Kidney epithelial cell (primary cell): Measurements from ENCODE around the gene MYOM1. TPM values are rescaled to one million over a fixed set of nuclear protein-coding genes. Genes with fewer than 3 reads are reported as not detected.

Source experiments
- DNase-seq: peaks from one replicate; pipeline ENCODE4 v3.0.0-alpha.2; 2010; ENCODE audit warnings: low read depth
- H3K27me3 ChIP-seq: 2 replicates; pipeline ENCODE4 v1.6.0; 2011; ENCODE audit warnings: low read length; ENCODE audit not compliant: control insufficient read depth, insufficient read depth
- H3K36me3 ChIP-seq: 2 replicates; pipeline ENCODE4 v1.5.1; 2011; ENCODE audit warnings: low read length; ENCODE audit not compliant: control insufficient read depth, insufficient read depth
- H3K4me3 ChIP-seq: 2 replicates; pipeline ENCODE4 v1.5.1; 2011; ENCODE audit warnings: low read depth, mild to moderate bottlenecking, control low read depth, low read length
- total RNA-seq: library from RNA; depleted of rRNA; stranded (reverse); fragments of >200 nt; gene quantifications from 2 replicates; pipeline ENCODE4 v1.2.3, GENCODE V29; 2015
- TF ChIP-seq, protein P1 (sequence below): IDR thresholded peaks from 2 replicates; pipeline ENCODE4 v1.5.1; 2011; ENCODE audit warnings: mild to moderate bottlenecking, moderate library complexity, low read length, control low read depth, inconsistent platforms; ENCODE audit not compliant: insufficient read depth, poor library complexity, severe bottlenecking

Gene MYOM1
- total RNA-seq, 1 donor from 2014 or later: 0.04 TPM

DNA sequence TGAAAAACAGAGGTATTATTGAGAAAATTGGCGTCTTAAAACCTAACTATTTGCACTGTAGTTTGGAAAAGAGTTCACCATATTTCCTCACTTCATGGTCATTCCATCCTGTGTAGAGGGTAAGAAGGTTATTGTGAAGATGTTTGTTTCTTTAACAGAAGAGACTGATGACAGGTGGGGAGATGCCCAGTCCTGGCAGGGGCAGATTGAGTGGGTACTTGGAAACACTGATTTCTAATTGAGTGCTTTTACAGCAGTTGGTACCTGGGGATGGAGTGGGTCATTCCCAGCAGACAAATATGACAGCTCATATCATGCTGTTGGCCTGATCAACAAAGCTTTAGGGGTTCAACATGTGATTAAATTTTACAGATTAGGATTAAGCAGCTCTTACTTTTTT lies 67.5 kb downstream of the MYOM1 start:
- no peak for DNase-seq

DNA sequence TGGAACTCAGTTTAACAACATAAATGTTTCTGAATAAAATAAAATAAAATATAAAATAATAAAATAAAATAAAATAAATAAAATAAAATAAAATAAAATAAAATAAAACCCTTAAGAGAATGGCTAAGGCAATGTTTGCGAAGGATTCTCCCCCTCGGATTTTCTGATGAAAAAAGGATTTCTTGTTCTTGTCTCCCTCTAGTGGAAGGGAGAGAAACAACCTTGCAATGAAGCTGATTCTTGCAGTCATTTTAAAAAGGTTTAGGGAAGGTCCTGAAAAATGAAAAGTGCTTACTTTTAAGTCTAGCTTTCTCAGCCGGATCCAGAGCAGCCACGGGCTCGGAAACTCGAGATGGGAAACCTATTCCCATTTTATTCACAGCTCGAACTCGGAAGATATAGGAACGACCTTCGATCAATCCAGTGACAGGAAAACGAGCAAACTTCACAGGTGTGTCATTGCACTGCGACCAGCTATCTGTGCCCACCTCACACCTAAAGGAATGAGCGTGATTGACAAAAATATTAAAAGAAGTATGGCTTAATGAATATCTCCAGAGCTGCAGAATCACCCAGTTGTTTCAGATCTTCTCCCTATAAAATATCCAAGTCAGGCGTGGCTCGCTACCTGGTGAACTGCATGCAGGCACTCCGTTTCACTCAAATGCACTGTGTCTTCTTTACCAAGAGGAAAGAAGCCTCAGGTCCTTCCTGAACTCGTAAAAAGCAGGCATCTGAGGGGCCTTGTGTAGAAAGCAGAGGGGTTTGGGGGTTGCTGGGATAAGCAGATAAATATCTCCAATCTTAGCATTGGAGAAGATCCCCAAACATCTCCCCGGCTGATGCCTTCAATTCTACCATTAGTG lies 68.1 kb downstream of the MYOM1 start:
- TF ChIP-seq, protein P1, sequence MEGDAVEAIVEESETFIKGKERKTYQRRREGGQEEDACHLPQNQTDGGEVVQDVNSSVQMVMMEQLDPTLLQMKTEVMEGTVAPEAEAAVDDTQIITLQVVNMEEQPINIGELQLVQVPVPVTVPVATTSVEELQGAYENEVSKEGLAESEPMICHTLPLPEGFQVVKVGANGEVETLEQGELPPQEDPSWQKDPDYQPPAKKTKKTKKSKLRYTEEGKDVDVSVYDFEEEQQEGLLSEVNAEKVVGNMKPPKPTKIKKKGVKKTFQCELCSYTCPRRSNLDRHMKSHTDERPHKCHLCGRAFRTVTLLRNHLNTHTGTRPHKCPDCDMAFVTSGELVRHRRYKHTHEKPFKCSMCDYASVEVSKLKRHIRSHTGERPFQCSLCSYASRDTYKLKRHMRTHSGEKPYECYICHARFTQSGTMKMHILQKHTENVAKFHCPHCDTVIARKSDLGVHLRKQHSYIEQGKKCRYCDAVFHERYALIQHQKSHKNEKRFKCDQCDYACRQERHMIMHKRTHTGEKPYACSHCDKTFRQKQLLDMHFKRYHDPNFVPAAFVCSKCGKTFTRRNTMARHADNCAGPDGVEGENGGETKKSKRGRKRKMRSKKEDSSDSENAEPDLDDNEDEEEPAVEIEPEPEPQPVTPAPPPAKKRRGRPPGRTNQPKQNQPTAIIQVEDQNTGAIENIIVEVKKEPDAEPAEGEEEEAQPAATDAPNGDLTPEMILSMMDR: peak; percentile 74
- DNase-seq: no peak
- no peaks in the 10 kb centered on the region for H3K27me3 ChIP-seq
- H3K36me3 ChIP-seq: no peaks in the 10 kb centered on the region
- no peak overlapping the region for H3K4me3 ChIP-seq

More for the DNA sequence above, 67.5 kb downstream of the MYOM1 start:
- TF ChIP-seq, protein P1: no peak
- Histone ChIP-seq H3K36me3 (no peaks in the 10 kb centered on the region), H3K27me3 (no peaks in the 10 kb centered on the region), H3K4me3 (no peak overlapping the region)

DNA sequence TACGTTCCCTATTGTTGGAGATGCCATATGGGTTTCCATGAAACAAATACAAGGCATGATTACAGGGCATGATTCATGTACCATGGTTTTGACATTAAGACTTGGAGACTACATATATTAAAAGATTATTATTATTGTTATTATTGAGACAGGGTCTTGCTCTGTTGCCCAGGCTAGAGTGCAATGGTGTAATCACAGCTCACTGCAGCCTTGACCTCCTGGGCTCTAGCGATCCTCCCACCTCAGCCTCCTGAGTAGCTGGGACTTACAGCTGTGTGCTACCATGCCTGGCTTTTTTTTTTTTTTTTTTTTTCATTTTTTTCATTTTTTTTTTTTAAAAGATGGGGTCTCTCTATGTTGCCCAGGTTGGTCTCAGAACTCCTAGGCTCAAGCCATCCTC lies 69.1 kb downstream of the MYOM1 start:
- TF ChIP-seq, protein P1: no peak
- Histone ChIP-seq H3K36me3 (no peaks in the 10 kb centered on the region), H3K27me3 (no peaks in the 10 kb centered on the region), H3K4me3 (no peak overlapping the region)
- no peak for DNase-seq

DNA sequence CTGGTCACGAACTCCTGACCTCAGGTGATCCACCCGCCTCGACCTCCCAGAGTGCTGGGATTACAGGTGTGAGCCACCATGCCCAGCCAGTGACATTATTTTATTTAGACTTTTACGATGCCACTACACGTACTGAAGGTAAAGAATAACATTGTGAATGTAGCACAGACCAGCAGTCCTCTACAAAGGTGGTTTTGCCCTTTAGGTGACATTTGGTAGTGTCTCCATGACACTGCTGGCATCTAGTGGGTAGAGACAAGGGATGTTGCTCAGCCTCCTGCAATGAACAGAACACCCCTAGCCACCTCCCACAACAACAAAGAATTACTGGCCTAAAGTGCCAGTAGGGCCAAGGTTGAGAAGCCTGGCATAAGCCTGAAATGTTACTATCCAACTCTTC lies 69.5 kb downstream of the MYOM1 start:
- H3K27me3 ChIP-seq: no peaks in the 10 kb centered on the region
- no peaks in the 10 kb centered on the region for H3K36me3 ChIP-seq
- H3K4me3 ChIP-seq: no peak overlapping the region
- no peak for DNase-seq
- TF ChIP-seq, protein P1: no peak

DNA sequence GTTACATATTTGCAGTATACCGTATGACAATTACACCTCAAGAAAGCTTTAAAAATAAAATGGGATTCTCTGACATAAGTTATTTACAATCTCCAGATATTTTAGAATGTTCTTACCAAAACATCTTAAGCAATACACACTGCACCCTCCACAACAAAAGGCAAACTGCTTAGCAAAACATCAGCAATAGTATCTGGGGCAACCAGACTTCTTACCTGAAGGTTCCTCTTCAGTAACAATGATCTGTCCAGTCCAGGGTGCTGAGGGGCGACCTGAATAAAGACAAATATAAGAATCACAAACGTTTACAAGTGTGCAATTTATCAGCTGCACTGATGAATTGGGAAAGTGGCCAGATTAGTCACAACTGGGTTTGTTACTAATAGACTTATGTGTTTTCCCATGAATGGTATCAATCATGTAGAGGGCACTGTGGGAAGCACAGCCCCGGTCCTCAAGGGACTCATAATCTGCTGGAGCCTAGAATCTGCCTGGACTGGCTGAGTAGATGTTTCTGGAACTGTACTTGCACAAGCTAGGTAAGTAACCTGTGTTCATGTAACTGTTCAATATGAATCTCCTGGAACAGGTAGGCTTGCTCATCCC lies 70.7 kb downstream of the MYOM1 start:
- Histone ChIP-seq H3K36me3 (no peaks in the 10 kb centered on the region), H3K27me3 (no peaks in the 10 kb centered on the region), H3K4me3 (no peak overlapping the region)
- TF ChIP-seq, protein P1: no peak
- DNase-seq: no peak
